CD4-positive, alpha-beta memory T cell (primary cell): ENCODE results near the gene DHCR24. TPM values are rescaled to one million over a fixed set of nuclear protein-coding genes. Genes with fewer than 3 reads are reported as not detected.

Source experiments
- CTCF ChIA-PET: fragments of 350-600 bp; sonication (Branson Sonifier 250); formaldehyde crosslinking; loops from one replicate; lab custom pipeline; 2021; ENCODE audit warnings: inconsistent platforms; ENCODE audit not compliant: partially characterized antibody; lab: Charles Lee
- POLR2A ChIA-PET: fragments of 350-600 bp; sonication (Branson Sonifier 250); formaldehyde crosslinking; loops from one replicate; lab custom pipeline; 2021; ENCODE audit not compliant: partially characterized antibody; lab: Charles Lee
- DNase-seq, 5 donors: peaks; one replicate each; pipeline versions ENCODE4 v3.0.0 to v3.0.0-alpha.2; 2020 to 2022; ENCODE audit warnings: mixed read lengths in 1 of 5
- H3K27ac ChIP-seq: one replicate; pipeline ENCODE4 v1.7.0; 2013; ENCODE audit warnings: low read depth, low read length
- H3K27me3 ChIP-seq: 2 replicates; pipeline ENCODE4 v1.7.0; 2013; ENCODE audit warnings: mild to moderate bottlenecking, low read length, moderate library complexity; ENCODE audit not compliant: insufficient read depth
- H3K36me3 ChIP-seq: 2 replicates; pipeline ENCODE4 v1.7.0; 2013; ENCODE audit warnings: mild to moderate bottlenecking, low read length, moderate library complexity; ENCODE audit not compliant: insufficient read depth
- H3K4me1 ChIP-seq: 2 replicates; pipeline ENCODE4 v1.7.0; 2013; ENCODE audit warnings: mild to moderate bottlenecking, low read length, moderate library complexity; ENCODE audit not compliant: insufficient read depth
- H3K4me3 ChIP-seq, 2 donors: one replicate each; pipeline ENCODE4 v1.7.0; 2013; ENCODE audit warnings: low read length in 2 of 2, mild to moderate bottlenecking in 1 of 2
- H3K9me3 ChIP-seq, 2 donors: one replicate each; pipeline ENCODE4 v1.7.0; 2013; ENCODE audit warnings: low read length in 2 of 2, control low read depth in 1 of 2; ENCODE audit not compliant: control insufficient read depth in 1 of 2
- H3K27ac Mint-ChIP-seq, 7 donors: one replicate each; pipeline ENCODE4 v1.8.0; 2020 to 2021; ENCODE audit warnings: mixed read lengths in 7 of 7, mild to moderate bottlenecking in 6 of 7, inconsistent platforms in 3 of 7, moderate library complexity in 3 of 7
- H3K27me3 Mint-ChIP-seq, 2 donors: one replicate each; pipeline ENCODE4 v1.8.0; 2020 to 2021; ENCODE audit warnings: mixed read lengths in 2 of 2
- H3K36me3 Mint-ChIP-seq, 2 donors: one replicate each; pipeline ENCODE4 v1.8.0; 2020 to 2021; ENCODE audit warnings: mixed read lengths in 2 of 2, inconsistent platforms in 1 of 2, mild to moderate bottlenecking in 1 of 2
- H3K4me1 Mint-ChIP-seq, 4 donors: one replicate each; pipeline ENCODE4 v1.8.0; 2020 to 2021; ENCODE audit warnings: mixed read lengths in 4 of 4, mild to moderate bottlenecking in 1 of 4
- H3K4me3 Mint-ChIP-seq, 8 donors: one replicate each; pipeline ENCODE4 v1.8.0; 2020 to 2021; ENCODE audit warnings: mixed read lengths in 8 of 8, mild to moderate bottlenecking in 7 of 8, moderate library complexity in 6 of 8, inconsistent platforms in 3 of 8
- H3K9me3 Mint-ChIP-seq, 8 donors: one replicate each; pipeline ENCODE4 v1.8.0; 2020 to 2021; ENCODE audit warnings: mixed read lengths in 8 of 8, mild to moderate bottlenecking in 5 of 8, inconsistent platforms in 3 of 8, moderate library complexity in 1 of 8
- intact Hi-C: fragments of 100-400 bp; cut with micrococcal nuclease; formaldehyde crosslinking; loops from one replicate; pipeline ENCODE4 v1.15.1; 2023
- polyA plus RNA-seq, 2 donors: library from polyadenylated mRNA; unstranded; fragments of 300-500 nt; fragmentation: Illumina TruSeq; gene quantifications; one replicate each; pipeline ENCODE4 v1.2.3, GENCODE V29; 2021
- total RNA-seq, 2 experiments: library from RNA; stranded (reverse); gene quantifications; one replicate each; pipeline ENCODE4 v1.2.3, GENCODE V29; 2021

Gene DHCR24
- total and polyA plus RNA-seq, 4 experiments from 2014 or later: 5.9 to 9.9 (median 7.3) TPM

- Mint-ChIP-seq H3K36me3 (peaks cover 14% of the 10 kb centered on the region in 2 donors), H3K27me3 (no peaks in the 10 kb centered on the region), H3K9me3 (peaks cover 0 to 2% (median 0%) of the 10 kb centered on the region in 8 donors), H3K27ac (no peak overlapping the region), H3K4me1 (no peaks in the 10 kb centered on the region), H3K4me3 (no peak overlapping the region)
- Histone ChIP-seq H3K4me3 (no peak overlapping the region), H3K4me1 (no peaks in the 10 kb centered on the region), H3K27me3 (no peaks in the 10 kb centered on the region), H3K9me3 (no peaks in the 10 kb centered on the region), H3K36me3 (peaks cover 9% of the 10 kb centered on the region), H3K27ac (no peak overlapping the region)
- intact Hi-C loops: no loop called here
- DNase-seq: no peak
- ChIA-PET POLR2A (no interaction called here), CTCF (interaction anchor here (1.5 kb wide), 1 partner anchor 177 kb away, joined by 3 read pairs; no protein-coding TSS in a partner anchor)
These were observed 37.6 kb downstream of the DHCR24 start for GRCh38 chr1:54849219-54850068.

- no peak overlapping the region for H3K4me3 Mint-ChIP-seq
- H3K9me3 ChIP-seq: no peaks in the 10 kb centered on the region
- intact Hi-C loops: no loop called here
- H3K27ac Mint-ChIP-seq: no peak overlapping the region
- no peaks in the 10 kb centered on the region for H3K27me3 Mint-ChIP-seq
- H3K4me1 ChIP-seq: no peaks in the 10 kb centered on the region
- no peak for DNase-seq
- H3K4me1 Mint-ChIP-seq: no peaks in the 10 kb centered on the region
- H3K27ac ChIP-seq: no peak overlapping the region
- no peaks in the 10 kb centered on the region for H3K27me3 ChIP-seq
- no peak overlapping the region for H3K4me3 ChIP-seq
- H3K36me3 ChIP-seq: peaks cover 9% of the 10 kb centered on the region
- ChIA-PET CTCF (interaction anchor here (1.5 kb wide), 1 partner anchor 176 kb away, joined by 3 read pairs; no protein-coding TSS in a partner anchor), POLR2A (no interaction called here)
- peaks cover 11% of the 10 kb centered on the region in 2 donors for H3K36me3 Mint-ChIP-seq
- H3K9me3 Mint-ChIP-seq: peaks cover 0 to 2% (median 0%) of the 10 kb centered on the region in 8 donors
These were observed 38.7 kb downstream of the DHCR24 start for GRCh38 chr1:54848134-54848948.

- intact Hi-C loops: no loop called here
- no peak overlapping the region for H3K27ac ChIP-seq
- H3K9me3 ChIP-seq: no peaks in the 10 kb centered on the region
- no peaks in the 10 kb centered on the region for H3K36me3 ChIP-seq
- ChIA-PET POLR2A (no interaction called here), CTCF (interaction anchor here (1.2 kb wide), 1 partner anchor 27 kb away, joined by 3 read pairs; no protein-coding TSS in a partner anchor)
- Mint-ChIP-seq H3K36me3 (peaks cover 2 to 8% of the 10 kb centered on the region in 2 donors), H3K4me3 (no peak overlapping the region), H3K4me1 (no peaks in the 10 kb centered on the region), H3K27me3 (no peaks in the 10 kb centered on the region), H3K9me3 (peaks cover 0 to 2% (median 0%) of the 10 kb centered on the region in 8 donors), H3K27ac (no peak overlapping the region)
- H3K4me3 ChIP-seq: no peak overlapping the region
- no peaks in the 10 kb centered on the region for H3K4me1 ChIP-seq
- no peaks in the 10 kb centered on the region for H3K27me3 ChIP-seq
- DNase-seq: no peak
These were observed 40.2 kb downstream of the DHCR24 start for GRCh38 chr1:54846716-54847284.

GRCh38 chr1:54846301-54846700, 40.7 kb downstream of the DHCR24 start:
- Mint-ChIP-seq H3K27me3 (no peaks in the 10 kb centered on the region), H3K9me3 (peaks cover 0 to 2% (median 0%) of the 10 kb centered on the region in 8 donors), H3K36me3 (peaks cover 0 to 5% of the 10 kb centered on the region in 2 donors), H3K4me1 (no peaks in the 10 kb centered on the region), H3K4me3 (no peak overlapping the region), H3K27ac (no peak overlapping the region)
- POLR2A ChIA-PET: no interaction called here
- no peak overlapping the region for H3K4me3 ChIP-seq
- intact Hi-C loops: no loop called here
- H3K36me3 ChIP-seq: no peaks in the 10 kb centered on the region
- CTCF ChIA-PET: interaction anchor here (1.2 kb wide), 1 partner anchor 28 kb away, joined by 3 read pairs; no protein-coding TSS in a partner anchor
- H3K9me3 ChIP-seq: no peaks in the 10 kb centered on the region
- no peak for DNase-seq
- no peaks in the 10 kb centered on the region for H3K27me3 ChIP-seq
- H3K27ac ChIP-seq: no peak overlapping the region
- H3K4me1 ChIP-seq: no peaks in the 10 kb centered on the region

- Histone ChIP-seq H3K36me3 (no peaks in the 10 kb centered on the region), H3K27me3 (no peaks in the 10 kb centered on the region), H3K4me3 (no peak overlapping the region), H3K4me1 (no peaks in the 10 kb centered on the region), H3K9me3 (no peaks in the 10 kb centered on the region), H3K27ac (no peak overlapping the region)
- no peak for DNase-seq
- no peak overlapping the region for H3K4me3 Mint-ChIP-seq
- intact Hi-C loops: no loop called here
- H3K27me3 Mint-ChIP-seq: no peaks in the 10 kb centered on the region
- H3K9me3 Mint-ChIP-seq: peaks cover 0 to 2% (median 0%) of the 10 kb centered on the region in 8 donors
- H3K36me3 Mint-ChIP-seq: peaks cover 0 to 3% of the 10 kb centered on the region in 2 donors
- ChIA-PET POLR2A (no interaction called here), CTCF (no interaction called here)
- H3K27ac Mint-ChIP-seq: no peak overlapping the region
- H3K4me1 Mint-ChIP-seq: no peaks in the 10 kb centered on the region
These were observed 41.2 kb downstream of the DHCR24 start for GRCh38 chr1:54845772-54846171.

GRCh38 chr1:54844564-54844963, 42.4 kb downstream of the DHCR24 start:
- peaks cover 0 to 2% (median 0%) of the 10 kb centered on the region in 8 donors for H3K9me3 Mint-ChIP-seq
- no peaks in the 10 kb centered on the region for H3K4me1 Mint-ChIP-seq
- DNase-seq: no peak
- H3K27ac ChIP-seq: no peak overlapping the region
- H3K9me3 ChIP-seq: no peaks in the 10 kb centered on the region
- no peak overlapping the region for H3K4me3 Mint-ChIP-seq
- intact Hi-C loops: no loop called here
- no peaks in the 10 kb centered on the region for H3K36me3 ChIP-seq
- H3K36me3 Mint-ChIP-seq: no peaks in the 10 kb centered on the region
- no peak overlapping the region for H3K27ac Mint-ChIP-seq
- H3K4me1 ChIP-seq: no peaks in the 10 kb centered on the region
- H3K27me3 ChIP-seq: no peaks in the 10 kb centered on the region
- H3K27me3 Mint-ChIP-seq: no peaks in the 10 kb centered on the region
- ChIA-PET CTCF (interaction anchor here (0.7 kb wide), 1 partner anchor 696 kb away, joined by 3 read pairs; no protein-coding TSS in a partner anchor), POLR2A (no interaction called here)
- no peak overlapping the region for H3K4me3 ChIP-seq

GRCh38 chr1:54843449-54843848, 43.5 kb downstream of the DHCR24 start:
- Mint-ChIP-seq H3K36me3 (no peaks in the 10 kb centered on the region), H3K4me1 (no peaks in the 10 kb centered on the region), H3K4me3 (no peak overlapping the region), H3K9me3 (peaks cover 0 to 2% (median 0%) of the 10 kb centered on the region in 8 donors), H3K27ac (no peak overlapping the region), H3K27me3 (no peaks in the 10 kb centered on the region)
- ChIA-PET POLR2A (no interaction called here), CTCF (no interaction called here)
- Histone ChIP-seq H3K27me3 (no peaks in the 10 kb centered on the region), H3K9me3 (no peaks in the 10 kb centered on the region), H3K36me3 (no peaks in the 10 kb centered on the region), H3K4me1 (no peaks in the 10 kb centered on the region), H3K4me3 (no peak overlapping the region), H3K27ac (no peak overlapping the region)
- intact Hi-C loops: no loop called here
- DNase-seq: no peak
